ENCODE measurements around the gene SMAD3. TPM values are rescaled to one million over a fixed set of nuclear protein-coding genes. Genes with fewer than 3 reads are reported as not detected.

The SMAD3 gene
- total RNA-seq, 4 donors from 2014 or later, result 21.2 to 32.3 (median 24.2) TPM

GRCh38 chr15:67082007-67082536 lies 16.7 kb downstream of the SMAD3 start:
- TF ChIP-seq POLR2A (IDR thresholded peaks at IDR 0.05; ENCODE audit: low read depth), result no peak
- TF ChIP-seq EP300 (IDR thresholded peaks at IDR 0.05), result no peak
- no peaks in the 10 kb centered on the region for H3K27me3 ChIP-seq
- no peaks in the 10 kb centered on the region for H3K9me3 ChIP-seq
- H3K36me3 ChIP-seq, result no peaks in the 10 kb centered on the region
- DNase-seq (ENCODE audit: extremely low spot score), result no peak
- intact Hi-C loops (cut with DNase I), result loop anchor here (10.0 kb wide), 1 partner anchor 223 kb away; no protein-coding TSS in a partner anchor
- peak overlapping the region in 2 of 4 donors; percentile 72 to 78 for H3K27ac ChIP-seq (replicated peaks in 1 of 4)
- peaks cover 74 to 97% (median 94%) of the 10 kb centered on the region in 4 donors for H3K4me1 ChIP-seq
- no peak overlapping the region for H3K4me3 ChIP-seq
- WGBS, result 79% methylated on average over 3 of the region's 3 CpGs

- Histone ChIP-seq H3K4me1 (peaks cover 71 to 97% (median 93%) of the 10 kb centered on the region in 4 donors), H3K36me3 (no peaks in the 10 kb centered on the region), H3K27me3 (no peaks in the 10 kb centered on the region), H3K9me3 (no peaks in the 10 kb centered on the region), H3K4me3 (no peak overlapping the region), H3K27ac (replicated peaks in 1 of 4) (no peak overlapping the region)
- no peak for TF ChIP-seq POLR2A (IDR thresholded peaks at IDR 0.05; ENCODE audit: low read depth)
- TF ChIP-seq, protein P1, sequence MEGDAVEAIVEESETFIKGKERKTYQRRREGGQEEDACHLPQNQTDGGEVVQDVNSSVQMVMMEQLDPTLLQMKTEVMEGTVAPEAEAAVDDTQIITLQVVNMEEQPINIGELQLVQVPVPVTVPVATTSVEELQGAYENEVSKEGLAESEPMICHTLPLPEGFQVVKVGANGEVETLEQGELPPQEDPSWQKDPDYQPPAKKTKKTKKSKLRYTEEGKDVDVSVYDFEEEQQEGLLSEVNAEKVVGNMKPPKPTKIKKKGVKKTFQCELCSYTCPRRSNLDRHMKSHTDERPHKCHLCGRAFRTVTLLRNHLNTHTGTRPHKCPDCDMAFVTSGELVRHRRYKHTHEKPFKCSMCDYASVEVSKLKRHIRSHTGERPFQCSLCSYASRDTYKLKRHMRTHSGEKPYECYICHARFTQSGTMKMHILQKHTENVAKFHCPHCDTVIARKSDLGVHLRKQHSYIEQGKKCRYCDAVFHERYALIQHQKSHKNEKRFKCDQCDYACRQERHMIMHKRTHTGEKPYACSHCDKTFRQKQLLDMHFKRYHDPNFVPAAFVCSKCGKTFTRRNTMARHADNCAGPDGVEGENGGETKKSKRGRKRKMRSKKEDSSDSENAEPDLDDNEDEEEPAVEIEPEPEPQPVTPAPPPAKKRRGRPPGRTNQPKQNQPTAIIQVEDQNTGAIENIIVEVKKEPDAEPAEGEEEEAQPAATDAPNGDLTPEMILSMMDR (IDR thresholded peaks at IDR 0.05), result no peak
- no peak for TF ChIP-seq POLR2AphosphoS5 (IDR thresholded peaks at IDR 0.05)
- no peak for TF ChIP-seq EP300 (IDR thresholded peaks at IDR 0.05)
- WGBS, result 67% methylated on average over 9 of the region's 12 CpGs
- intact Hi-C loops (cut with DNase I), result loop anchor here (10.0 kb wide), 1 partner anchor 222 kb away; no protein-coding TSS in a partner anchor
- DNase-seq (ENCODE audit: extremely low spot score), result no peak
These were observed 17.8 kb downstream of the SMAD3 start for GRCh38 chr15:67083135-67083762.

- no peaks in the 10 kb centered on the region for H3K9me3 ChIP-seq
- 82% methylated on average over 7 of the region's 7 CpGs for WGBS
- DNase-seq (ENCODE audit: extremely low spot score), result no peak
These were observed 19.2 kb downstream of the SMAD3 start for GRCh38 chr15:67084561-67084960.

DNA sequence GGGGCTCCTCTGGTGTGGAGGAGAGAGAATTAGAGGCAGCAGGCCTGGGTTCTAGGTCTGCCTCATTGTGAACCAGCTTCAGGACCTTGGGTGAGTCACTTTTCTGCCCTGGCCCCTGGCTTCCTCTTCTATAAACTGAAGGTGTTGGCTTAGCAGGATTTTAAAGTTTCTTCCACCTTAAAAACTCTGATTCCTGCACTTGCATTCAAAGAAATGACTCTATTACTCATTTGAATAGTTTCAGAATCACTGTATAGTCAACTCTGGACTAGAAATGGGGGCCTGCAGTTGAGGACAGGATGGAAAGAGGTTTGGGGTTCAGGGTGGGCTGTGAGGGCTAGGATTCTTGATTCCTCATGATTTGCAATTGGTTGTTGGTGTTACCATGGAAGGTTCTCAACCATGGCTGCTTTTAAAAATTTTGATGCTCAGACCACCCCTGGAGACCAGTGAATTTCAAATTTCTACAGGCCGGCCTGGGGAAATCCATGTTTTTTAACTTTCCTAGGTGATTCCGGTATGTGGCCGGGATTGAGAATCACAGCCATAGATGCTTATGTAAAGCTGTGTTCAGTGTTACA lies 19.9 kb downstream of the SMAD3 start:
- peak overlapping the region in 3 of 4 donors; percentile 11 to 23 (median 15) for H3K27ac ChIP-seq (replicated peaks in 1 of 4)
- WGBS, result 87% methylated on average over 3 of the region's 3 CpGs
- no peaks in the 10 kb centered on the region for H3K27me3 ChIP-seq
- H3K36me3 ChIP-seq, result no peaks in the 10 kb centered on the region
- no peak for TF ChIP-seq POLR2A (IDR thresholded peaks at IDR 0.05; ENCODE audit: low read depth)
- no peak for TF ChIP-seq EP300 (IDR thresholded peaks at IDR 0.05)
- TF ChIP-seq, protein P1 (IDR thresholded peaks at IDR 0.05), result no peak
- no peak for TF ChIP-seq POLR2AphosphoS5 (IDR thresholded peaks at IDR 0.05)
- peaks cover 81 to 99% (median 93%) of the 10 kb centered on the region in 4 donors for H3K4me1 ChIP-seq
- no peak for DNase-seq (ENCODE audit: extremely low spot score)
- no peak overlapping the region for H3K4me3 ChIP-seq
- no peaks in the 10 kb centered on the region for H3K9me3 ChIP-seq
- intact Hi-C loops (cut with DNase I), result loop anchor here (10.0 kb wide), 1 partner anchor 219 kb away; no protein-coding TSS in a partner anchor

More at GRCh38 chr15:67084561-67084960, 19.2 kb downstream of the SMAD3 start:
- Histone ChIP-seq H3K4me1 (peaks cover 79 to 99% (median 93%) of the 10 kb centered on the region in 4 donors), H3K27ac (replicated peaks in 1 of 4) (no peak overlapping the region), H3K36me3 (no peaks in the 10 kb centered on the region), H3K27me3 (no peaks in the 10 kb centered on the region), H3K4me3 (no peak overlapping the region)
- intact Hi-C loops (cut with DNase I), result loop anchor here (10.0 kb wide), 1 partner anchor 220 kb away; no protein-coding TSS in a partner anchor
- no peak for TF ChIP-seq POLR2AphosphoS5 (IDR thresholded peaks at IDR 0.05)
- no peak for TF ChIP-seq EP300 (IDR thresholded peaks at IDR 0.05)
- no peak for TF ChIP-seq POLR2A (IDR thresholded peaks at IDR 0.05; ENCODE audit: low read depth)
- TF ChIP-seq, protein P1 (IDR thresholded peaks at IDR 0.05), result no peak

Measured in esophagus muscularis mucosa (tissue), 4 donors.